ENCODE measurements around the gene FPGT. TPM values are rescaled to one million over a fixed set of nuclear protein-coding genes. Genes with fewer than 3 reads are reported as not detected.

FPGT gene
- total and polyA plus RNA-seq, 9 of the 15 experiments (the other 6 are each of a cell fraction or from before 2014, with no cell fraction given), result 11.6 to 24.3 (median 22.5) TPM

GRCh38 chr1:74197657-74198552 is at the start of gene FPGT, which contains the start of gene LRRIQ3 (continued):
- TF ChIP-seq HMGXB4 (CRISPR knock-in tag; IDR thresholded peaks at IDR 0.05) (no peak), E2F3 (CRISPR knock-in tag; IDR thresholded peaks at IDR 0.05) (no peak), MLLT1 (IDR thresholded peaks at IDR 0.05) (no peak), ZSCAN32 (CRISPR knock-in tag; IDR thresholded peaks at IDR 0.05) (no peak), HSF4 (CRISPR knock-in tag; IDR thresholded peaks at IDR 0.05; ENCODE audit: borderline replicate concordance) (no peak), RFX1 (IDR thresholded peaks at IDR 0.05) (peak; percentile 92), HMBOX1 (IDR thresholded peaks at IDR 0.05) (no peak), GATA2 (CRISPR knock-in tag; IDR thresholded peaks at IDR 0.05) (no peak), TCF3 (CRISPR knock-in tag; IDR thresholded peaks at IDR 0.05) (no peak), TCF7 (IDR thresholded peaks at IDR 0.05; ENCODE audit: borderline replicate concordance) (no peak), ATF3 (IDR thresholded peaks at IDR 0.05) (no peak), ATF3 (CRISPR knock-in tag; conservative IDR thresholded peaks at IDR 0.05) (no peak), TEAD2 (tag; IDR thresholded peaks at IDR 0.05) (no peak), ZNF551 (CRISPR knock-in tag; IDR thresholded peaks at IDR 0.05) (no peak), ZNF134 (CRISPR knock-in tag; conservative IDR thresholded peaks at IDR 0.05) (no peak), NRF1 (conservative IDR thresholded peaks at IDR 0.05 in 1 of 2, IDR thresholded peaks at IDR 0.05 in 1 of 2) (peak; percentile 96 to 97), ZBTB11 (CRISPR knock-in tag; IDR thresholded peaks at IDR 0.05) (no peak), FOXJ3 (CRISPR knock-in tag; IDR thresholded peaks at IDR 0.05) (peak; percentile 89), SPI1 (IDR thresholded peaks at IDR 0.05; ENCODE audit: borderline replicate concordance, low read depth, low read length) (peak; percentile 70)

All from K562 (cell line).